ENCODE data around the gene KRTAP12-1.
"Not testable (repeated sequence)": the region's sequence is repeated elsewhere in the genome, so short reads cannot be mapped to it uniquely, and the experiment has no call there.

The KRTAP12-1 gene

DNA sequence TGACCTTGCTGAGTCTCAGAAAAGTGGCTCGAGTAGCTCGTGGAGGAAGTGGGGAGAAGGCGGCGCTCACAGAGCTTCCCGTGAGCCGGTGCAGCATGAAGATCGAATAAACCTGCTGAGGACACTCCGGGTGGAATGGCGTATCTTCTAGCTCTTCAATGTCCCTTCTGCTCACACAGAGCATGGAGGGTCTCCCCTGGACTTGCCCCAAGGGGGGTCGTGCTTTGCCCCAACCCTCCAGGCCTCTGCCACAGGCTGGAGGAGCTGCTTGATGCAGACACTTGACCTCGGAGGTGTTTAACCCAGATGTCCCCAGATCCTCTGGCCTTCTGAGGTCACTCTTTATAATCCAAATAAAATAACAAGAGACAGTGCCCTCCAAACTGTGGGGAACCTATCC is 12.8 kb upstream of the KRTAP12-1 start:
- Histone ChIP-seq H3K36me3 (ENCODE audit: insufficient read depth, low read length) (no peaks in the 10 kb centered on the region), H3K4me1 (ENCODE audit: control insufficient read depth, insufficient read depth, low read length) (no peaks in the 10 kb centered on the region), H3K27me3 (ENCODE audit: control insufficient read depth, insufficient read depth, low read length) (peaks cover 51% of the 10 kb centered on the region), H3K9ac (ENCODE audit: low read depth, low read length) (no peak overlapping the region), H3K9me3 (replicated peaks; ENCODE audit: low read length) (peaks cover 4% of the 10 kb centered on the region), H3K4me2 (ENCODE audit: low read length) (no peak overlapping the region), H3K4me3 (ENCODE audit: low read length) (no peak overlapping the region)

GRCh38 chr21:44692798-44693512 is 11.0 kb upstream of the KRTAP12-1 start:
- peaks cover 47% of the 10 kb centered on the region for H3K27me3 ChIP-seq (ENCODE audit: control insufficient read depth, insufficient read depth, low read length)
- no peak overlapping the region for H3K4me3 ChIP-seq (ENCODE audit: low read length)
- no peaks in the 10 kb centered on the region for H3K4me1 ChIP-seq (ENCODE audit: control insufficient read depth, insufficient read depth, low read length)
- H3K9ac ChIP-seq (ENCODE audit: low read depth, low read length) = no peak overlapping the region
- peaks cover 4% of the 10 kb centered on the region for H3K9me3 ChIP-seq (replicated peaks; ENCODE audit: low read length)
- H3K4me2 ChIP-seq (ENCODE audit: low read length) = no peak overlapping the region
- H3K36me3 ChIP-seq (ENCODE audit: insufficient read depth, low read length) = no peaks in the 10 kb centered on the region

GRCh38 chr21:44691686-44692085 is 9.7 kb upstream of the KRTAP12-1 start:
- H3K4me3 ChIP-seq (ENCODE audit: low read length) = no peak overlapping the region
- no peak overlapping the region for H3K4me2 ChIP-seq (ENCODE audit: low read length)
- peaks cover 50% of the 10 kb centered on the region for H3K27me3 ChIP-seq (ENCODE audit: control insufficient read depth, insufficient read depth, low read length)
- H3K9me3 ChIP-seq (replicated peaks; ENCODE audit: low read length) = peaks cover 4% of the 10 kb centered on the region
- no peaks in the 10 kb centered on the region for H3K36me3 ChIP-seq (ENCODE audit: insufficient read depth, low read length)
- H3K4me1 ChIP-seq (ENCODE audit: control insufficient read depth, insufficient read depth, low read length) = no peaks in the 10 kb centered on the region
- no peak overlapping the region for H3K9ac ChIP-seq (ENCODE audit: low read depth, low read length)

- H3K9ac ChIP-seq (ENCODE audit: low read depth, low read length); H3K9me3 ChIP-seq (replicated peaks; ENCODE audit: low read length); H3K4me1 ChIP-seq (ENCODE audit: control insufficient read depth, insufficient read depth, low read length); H3K4me2 ChIP-seq (ENCODE audit: low read length); H3K4me3 ChIP-seq (ENCODE audit: low read length); H3K36me3 ChIP-seq (ENCODE audit: insufficient read depth, low read length): not testable (repeated sequence)
- H3K27me3 ChIP-seq (ENCODE audit: control insufficient read depth, insufficient read depth, low read length) = peaks cover 48% of the 10 kb centered on the region
These were observed 7.8 kb upstream of the KRTAP12-1 start for GRCh38 chr21:44689740-44690139.

DNA sequence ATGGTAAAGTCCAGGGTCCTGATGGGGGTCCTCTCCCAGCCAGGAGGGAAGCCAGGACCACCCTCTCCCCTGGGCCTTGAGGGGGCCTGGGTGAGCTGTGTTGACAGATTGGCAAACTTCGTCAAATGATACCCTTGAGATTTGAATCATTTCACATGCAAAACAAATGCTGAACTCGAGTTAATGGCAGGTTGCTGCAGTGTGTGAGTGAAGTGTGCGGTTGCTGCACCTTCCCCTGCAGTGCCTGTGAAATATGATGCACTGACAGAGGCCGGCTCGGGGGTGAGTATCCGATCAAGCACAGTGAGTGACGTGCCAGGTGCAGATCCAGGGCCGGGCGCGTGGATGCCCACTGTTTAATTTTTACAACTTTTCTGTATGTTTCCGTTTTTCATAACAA is 5.7 kb upstream of the KRTAP12-1 start:
- H3K9me3 ChIP-seq (replicated peaks; ENCODE audit: low read length) = no peaks in the 10 kb centered on the region

DNA sequence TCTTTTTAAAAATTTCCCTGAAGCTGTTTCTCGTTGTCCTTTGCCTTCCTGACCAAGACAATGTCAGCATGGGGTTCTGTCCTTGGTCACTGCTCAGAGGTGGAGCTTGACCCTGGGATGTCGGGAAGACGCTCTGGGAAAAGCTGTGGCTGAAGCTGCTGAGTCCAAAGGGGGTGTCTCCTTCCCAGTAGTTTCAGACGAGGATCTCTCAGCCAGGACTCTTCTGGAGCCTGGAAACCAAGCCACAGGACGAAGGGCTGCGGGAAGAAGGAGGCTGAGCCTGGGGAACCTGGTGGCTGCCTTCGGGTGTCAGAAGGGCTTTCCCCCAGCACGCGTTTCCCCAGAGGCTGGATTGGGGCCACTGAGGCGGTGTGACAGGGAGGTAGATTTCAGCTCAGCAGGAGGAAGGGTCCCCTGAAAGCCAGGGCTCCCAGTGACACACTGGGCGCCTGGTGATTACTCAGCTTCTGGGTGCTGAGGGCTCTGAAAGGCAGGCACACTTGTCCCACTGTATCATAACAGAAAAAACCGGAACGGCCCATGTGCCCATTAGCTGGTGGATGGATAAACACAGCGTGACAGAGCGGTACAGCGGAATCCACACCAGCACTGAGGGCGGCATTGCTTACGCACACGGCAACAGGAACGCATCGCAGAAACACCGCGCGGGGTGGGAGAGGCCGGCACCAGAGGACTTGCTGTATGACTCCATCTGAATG is 5.0 kb upstream of the KRTAP12-1 start:
- Histone ChIP-seq H3K27me3 (ENCODE audit: control insufficient read depth, insufficient read depth, low read length) (peaks cover 69% of the 10 kb centered on the region), H3K4me1 (ENCODE audit: control insufficient read depth, insufficient read depth, low read length) (no peaks in the 10 kb centered on the region), H3K9ac (ENCODE audit: low read depth, low read length) (no peak overlapping the region), H3K4me3 (ENCODE audit: low read length) (no peak overlapping the region), H3K4me2 (ENCODE audit: low read length) (no peak overlapping the region), H3K9me3 (replicated peaks; ENCODE audit: low read length) (no peaks in the 10 kb centered on the region), H3K36me3 (ENCODE audit: insufficient read depth, low read length) (no peaks in the 10 kb centered on the region)

More for the DNA sequence above, 5.7 kb upstream of the KRTAP12-1 start:
- no peak overlapping the region for H3K9ac ChIP-seq (ENCODE audit: low read depth, low read length)
- no peaks in the 10 kb centered on the region for H3K36me3 ChIP-seq (ENCODE audit: insufficient read depth, low read length)
- no peak overlapping the region for H3K4me3 ChIP-seq (ENCODE audit: low read length)
- no peak overlapping the region for H3K4me2 ChIP-seq (ENCODE audit: low read length)
- H3K4me1 ChIP-seq (ENCODE audit: control insufficient read depth, insufficient read depth, low read length) = no peaks in the 10 kb centered on the region
- H3K27me3 ChIP-seq (ENCODE audit: control insufficient read depth, insufficient read depth, low read length) = peaks cover 63% of the 10 kb centered on the region

DNA sequence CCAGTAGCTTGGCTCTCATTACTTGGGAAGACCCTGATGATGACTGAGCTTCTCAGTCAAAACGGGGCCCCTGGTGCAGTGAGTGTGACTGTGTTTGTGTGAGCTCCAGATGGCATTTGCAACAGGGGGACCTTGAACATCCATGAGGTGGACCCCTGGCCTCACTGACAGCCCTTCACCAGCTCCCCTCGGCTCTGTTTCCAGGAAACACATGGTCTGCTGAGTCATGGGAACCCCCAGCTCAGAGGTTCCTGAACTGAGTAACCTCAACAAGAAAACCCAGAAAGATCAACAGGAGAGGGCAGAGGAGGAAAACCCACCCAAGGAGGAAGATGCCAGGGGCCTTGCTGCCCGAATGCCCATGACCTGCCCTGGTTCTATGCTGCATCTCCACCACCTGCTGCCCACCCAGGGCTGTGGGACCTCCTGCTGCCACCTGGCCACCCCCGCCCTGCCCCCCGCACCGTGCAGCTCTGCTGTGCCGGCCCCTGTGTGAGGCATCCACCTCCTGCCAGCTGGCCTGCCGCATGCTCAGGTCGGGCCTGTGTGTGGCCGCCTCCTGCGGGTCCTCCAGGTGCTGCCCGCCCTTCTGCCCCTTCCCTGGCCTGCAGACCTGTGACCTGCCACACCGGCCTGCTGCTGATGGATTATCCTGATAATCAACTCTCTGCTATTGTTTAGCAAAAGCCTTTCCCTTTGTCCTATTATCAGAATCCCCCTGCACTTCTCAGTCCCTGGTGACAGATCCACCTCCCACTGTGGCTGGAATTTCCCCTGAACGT is 4.2 kb upstream of the KRTAP12-1 start:
- Histone ChIP-seq H3K9me3 (replicated peaks; ENCODE audit: low read length) (no peaks in the 10 kb centered on the region), H3K36me3 (ENCODE audit: insufficient read depth, low read length) (no peaks in the 10 kb centered on the region), H3K4me3 (ENCODE audit: low read length) (no peak overlapping the region), H3K4me1 (ENCODE audit: control insufficient read depth, insufficient read depth, low read length) (no peaks in the 10 kb centered on the region), H3K9ac (ENCODE audit: low read depth, low read length) (no peak overlapping the region), H3K27me3 (ENCODE audit: control insufficient read depth, insufficient read depth, low read length) (peaks cover 74% of the 10 kb centered on the region), H3K4me2 (ENCODE audit: low read length) (no peak overlapping the region)

DNA sequence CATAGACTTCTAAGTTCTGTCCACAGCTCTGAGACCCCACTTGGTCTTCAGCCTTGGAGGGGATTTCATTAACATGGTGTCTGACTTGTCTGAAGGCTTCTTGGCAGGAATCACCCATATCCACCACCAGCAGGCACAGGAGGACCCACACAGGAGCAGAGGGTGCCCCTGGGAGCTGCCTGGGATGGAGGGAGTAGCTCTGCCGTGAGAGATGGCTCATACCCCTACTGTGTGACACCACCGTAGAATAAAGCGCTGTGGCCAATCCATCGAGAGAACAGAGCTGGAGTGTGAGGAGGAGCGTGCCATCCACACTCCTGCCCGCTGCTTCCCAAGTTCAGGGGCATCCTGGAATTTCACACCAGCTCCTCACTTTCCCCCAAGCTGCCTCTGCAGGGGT is 3.1 kb upstream of the KRTAP12-1 start:
- H3K4me1 ChIP-seq (ENCODE audit: control insufficient read depth, insufficient read depth, low read length); H3K9me3 ChIP-seq (replicated peaks; ENCODE audit: low read length); H3K9ac ChIP-seq (ENCODE audit: low read depth, low read length); H3K4me2 ChIP-seq (ENCODE audit: low read length); H3K4me3 ChIP-seq (ENCODE audit: low read length); H3K36me3 ChIP-seq (ENCODE audit: insufficient read depth, low read length): not testable (repeated sequence)
- H3K27me3 ChIP-seq (ENCODE audit: control insufficient read depth, insufficient read depth, low read length) = peaks cover 76% of the 10 kb centered on the region

GRCh38 chr21:44684483-44684882 is 2.5 kb upstream of the KRTAP12-1 start:
- Histone ChIP-seq H3K27me3 (ENCODE audit: control insufficient read depth, insufficient read depth, low read length) (peaks cover 77% of the 10 kb centered on the region), H3K4me2 (ENCODE audit: low read length) (no peak overlapping the region), H3K9ac (ENCODE audit: low read depth, low read length) (no peak overlapping the region), H3K4me3 (ENCODE audit: low read length) (no peak overlapping the region), H3K36me3 (ENCODE audit: insufficient read depth, low read length) (no peaks in the 10 kb centered on the region), H3K4me1 (ENCODE audit: control insufficient read depth, insufficient read depth, low read length) (no peaks in the 10 kb centered on the region), H3K9me3 (replicated peaks; ENCODE audit: low read length) (no peaks in the 10 kb centered on the region)

- H3K9ac ChIP-seq (ENCODE audit: low read depth, low read length) = no peak overlapping the region
These were observed 2.1 kb upstream of the KRTAP12-1 start for GRCh38 chr21:44684077-44684476.

GRCh38 chr21:44682580-44683151 is 703 bp upstream of the KRTAP12-1 start:
- Histone ChIP-seq H3K4me1 (ENCODE audit: control insufficient read depth, insufficient read depth, low read length) (no peaks in the 10 kb centered on the region), H3K9ac (ENCODE audit: low read depth, low read length) (no peak overlapping the region), H3K4me3 (ENCODE audit: low read length) (no peak overlapping the region), H3K27me3 (ENCODE audit: control insufficient read depth, insufficient read depth, low read length) (peaks cover 68% of the 10 kb centered on the region), H3K36me3 (ENCODE audit: insufficient read depth, low read length) (no peaks in the 10 kb centered on the region), H3K9me3 (replicated peaks; ENCODE audit: low read length) (no peaks in the 10 kb centered on the region), H3K4me2 (ENCODE audit: low read length) (no peak overlapping the region)

More at GRCh38 chr21:44684077-44684476, 2.1 kb upstream of the KRTAP12-1 start:
- no peak overlapping the region for H3K4me3 ChIP-seq (ENCODE audit: low read length)
- H3K36me3 ChIP-seq (ENCODE audit: insufficient read depth, low read length) = no peaks in the 10 kb centered on the region
- H3K27me3 ChIP-seq (ENCODE audit: control insufficient read depth, insufficient read depth, low read length) = peaks cover 79% of the 10 kb centered on the region
- no peaks in the 10 kb centered on the region for H3K9me3 ChIP-seq (replicated peaks; ENCODE audit: low read length)
- H3K4me1 ChIP-seq (ENCODE audit: control insufficient read depth, insufficient read depth, low read length) = no peaks in the 10 kb centered on the region
- H3K4me2 ChIP-seq (ENCODE audit: low read length) = no peak overlapping the region
